Lung (tissue), 12 donors: ENCODE data around the gene ZCCHC9. TPM values are rescaled to one million over a fixed set of nuclear protein-coding genes. Genes with fewer than 3 reads are reported as not detected.

Experiments
- ATAC-seq: fragments of 200-7000 bp; cut with Tn5 transposase; one replicate; pipeline ENCODE4 v1.9.1; 2020; ENCODE audit warnings: moderate number of reproducible peaks; ENCODE audit not compliant: insufficient read depth, low FRiP score
- DNase-seq, 3 donors: peaks; one replicate each; pipeline ENCODE4 v3.0.0-alpha.2; 2013 to 2017
- H3K27ac ChIP-seq, 2 donors: one replicate each; pipeline ENCODE4 v1.5.1; 2013; ENCODE audit warnings: mild to moderate bottlenecking in 2 of 2, moderate library complexity in 2 of 2, control low read depth in 1 of 2, inconsistent platforms in 1 of 2, low read depth in 1 of 2, low read length in 1 of 2
- H3K27me3 ChIP-seq, 3 donors: one replicate each; pipeline ENCODE4 v1.5.1; 2013; ENCODE audit warnings: low read length in 2 of 3; ENCODE audit not compliant: control insufficient read depth in 3 of 3, insufficient read depth in 3 of 3
- H3K36me3 ChIP-seq, 4 donors: one replicate each; pipeline ENCODE4 v1.5.1; 2013; ENCODE audit warnings: low read length in 4 of 4, mild to moderate bottlenecking in 1 of 4, moderate library complexity in 1 of 4; ENCODE audit not compliant: control insufficient read depth in 4 of 4, insufficient read depth in 4 of 4
- H3K4me1 ChIP-seq, 5 donors: one replicate each; pipeline ENCODE4 v1.5.1; 2013; ENCODE audit warnings: low read length in 5 of 5, mild to moderate bottlenecking in 2 of 5, moderate library complexity in 1 of 5; ENCODE audit not compliant: control insufficient read depth in 5 of 5, insufficient read depth in 5 of 5
- H3K4me3 ChIP-seq: one replicate; pipeline ENCODE4 v1.5.1; 2013; ENCODE audit warnings: mild to moderate bottlenecking, control low read depth, moderate library complexity
- H3K9ac ChIP-seq, 2 donors: one replicate each; pipeline ENCODE4 v1.5.1; 2013; ENCODE audit warnings: low read length in 2 of 2, control low read depth in 1 of 2; ENCODE audit not compliant: insufficient read depth in 1 of 2
- H3K9me3 ChIP-seq, 4 donors: one replicate each; pipeline ENCODE4 v1.5.1; 2013; ENCODE audit warnings: low read length in 3 of 4, mild to moderate bottlenecking in 1 of 4, moderate library complexity in 1 of 4; ENCODE audit not compliant: control insufficient read depth in 4 of 4, insufficient read depth in 3 of 4
- WGBS, 2 donors: extraction: QIAGEN DNeasy Blood & Tissue Kit; methylation state at CpG; one replicate each; pipeline ENCODE4 v1.1.7; 2013; 5-methylcytosine and 5-hydroxymethylcytosine counted together
- polyA plus RNA-seq, 2 donors: library from polyadenylated mRNA; stranded (reverse); fragments of 200-250 nt; gene quantifications; one replicate each; pipeline ENCODE4 v1.2.1, GENCODE V29; 2013
- total RNA-seq, 2 donors: library from RNA; depleted of rRNA in 1 of 2; stranded (reverse); fragments of >200 nt in 1 of 2; gene quantifications; one replicate each; pipeline ENCODE4 v1.2.1, GENCODE V29; 2014 to 2021
- TF ChIP-seq, protein P1 (sequence below): IDR thresholded peaks from 2 replicates; pipeline ENCODE4 v1.5.1; 2012; ENCODE audit warnings: mild to moderate bottlenecking; ENCODE audit errors: control extremely low read depth, extremely low read depth
- donor health status: control.
- donor health status: control.
- donor health status: Bipolar disorder and iron deficiency.
- donor health status: healthy.
- donor health status: DM: yes; HTN: yes; CAD: no.

Gene ZCCHC9
- total and polyA plus RNA-seq, 4 donors: 18.0 to 25.8 (median 23.2) TPM

DNA sequence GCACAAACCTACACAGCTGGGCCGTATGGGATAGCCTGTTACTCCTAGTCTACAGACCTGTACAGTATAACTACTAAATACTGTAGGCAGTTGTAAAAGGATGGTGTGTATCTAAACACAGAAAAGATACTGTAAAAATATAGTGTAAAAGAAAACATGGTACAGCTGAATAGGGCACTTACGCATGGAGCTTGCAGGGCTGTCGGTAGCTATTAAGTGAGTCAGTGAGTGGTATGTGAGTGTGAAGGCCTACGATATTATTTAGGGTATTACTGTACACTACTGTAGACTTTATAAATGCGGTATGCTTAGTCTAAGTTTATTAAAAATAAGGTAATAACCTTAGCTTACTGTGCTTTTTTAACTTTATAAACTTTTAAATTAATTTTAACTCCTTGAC, 1.2 kb downstream of the ZCCHC9 start:
- DNase-seq: no peak
- no peaks in the 10 kb centered on the region for H3K27me3 ChIP-seq
- no peak overlapping the region for H3K27ac ChIP-seq
- H3K4me1 ChIP-seq: peaks cover 3 to 24% (median 7%) of the 10 kb centered on the region in 5 donors
- H3K9ac ChIP-seq: peak overlapping the region in 1 of 2 donors; percentile 91
- WGBS, 2 donors: 90 to 96% methylated on average over 5 of the region's 5 CpGs
- peaks cover 0 to 8% (median 2%) of the 10 kb centered on the region in 4 donors for H3K36me3 ChIP-seq
- TF ChIP-seq, protein P1, sequence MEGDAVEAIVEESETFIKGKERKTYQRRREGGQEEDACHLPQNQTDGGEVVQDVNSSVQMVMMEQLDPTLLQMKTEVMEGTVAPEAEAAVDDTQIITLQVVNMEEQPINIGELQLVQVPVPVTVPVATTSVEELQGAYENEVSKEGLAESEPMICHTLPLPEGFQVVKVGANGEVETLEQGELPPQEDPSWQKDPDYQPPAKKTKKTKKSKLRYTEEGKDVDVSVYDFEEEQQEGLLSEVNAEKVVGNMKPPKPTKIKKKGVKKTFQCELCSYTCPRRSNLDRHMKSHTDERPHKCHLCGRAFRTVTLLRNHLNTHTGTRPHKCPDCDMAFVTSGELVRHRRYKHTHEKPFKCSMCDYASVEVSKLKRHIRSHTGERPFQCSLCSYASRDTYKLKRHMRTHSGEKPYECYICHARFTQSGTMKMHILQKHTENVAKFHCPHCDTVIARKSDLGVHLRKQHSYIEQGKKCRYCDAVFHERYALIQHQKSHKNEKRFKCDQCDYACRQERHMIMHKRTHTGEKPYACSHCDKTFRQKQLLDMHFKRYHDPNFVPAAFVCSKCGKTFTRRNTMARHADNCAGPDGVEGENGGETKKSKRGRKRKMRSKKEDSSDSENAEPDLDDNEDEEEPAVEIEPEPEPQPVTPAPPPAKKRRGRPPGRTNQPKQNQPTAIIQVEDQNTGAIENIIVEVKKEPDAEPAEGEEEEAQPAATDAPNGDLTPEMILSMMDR: no peak
- H3K4me3 ChIP-seq: no peak overlapping the region
- ATAC-seq: no peak
- H3K9me3 ChIP-seq: no peaks in the 10 kb centered on the region

DNA sequence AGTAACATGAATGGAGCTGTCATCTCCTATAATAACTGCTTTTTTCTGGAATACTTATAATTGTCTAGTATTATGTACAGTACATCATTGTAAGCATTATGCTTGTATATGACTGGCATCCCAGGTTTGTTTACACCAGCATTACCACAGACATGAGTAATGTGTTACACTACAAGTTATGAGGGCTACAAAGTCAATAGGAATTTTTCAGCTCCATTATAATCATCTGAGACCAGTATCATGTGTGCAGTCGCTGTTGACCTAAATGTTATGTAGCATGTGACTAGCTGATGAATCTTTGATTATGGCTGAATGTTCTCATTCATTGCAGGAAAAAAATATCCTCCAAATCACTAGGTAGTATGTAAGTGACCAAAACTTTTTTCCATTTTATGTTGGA, 2.2 kb downstream of the ZCCHC9 start:
- no peaks in the 10 kb centered on the region for H3K9me3 ChIP-seq
- 98 to 100% methylated on average over 1 of the region's 1 CpG for WGBS, 2 donors
- H3K27ac ChIP-seq: no peak overlapping the region
- peaks cover 0 to 6% (median 2%) of the 10 kb centered on the region in 4 donors for H3K36me3 ChIP-seq
- H3K27me3 ChIP-seq: no peaks in the 10 kb centered on the region
- TF ChIP-seq, protein P1: no peak
- ATAC-seq (no peak), DNase-seq (no peak)
- peaks cover 3 to 24% (median 7%) of the 10 kb centered on the region in 5 donors for H3K4me1 ChIP-seq
- no peak overlapping the region for H3K9ac ChIP-seq
- no peak overlapping the region for H3K4me3 ChIP-seq

DNA sequence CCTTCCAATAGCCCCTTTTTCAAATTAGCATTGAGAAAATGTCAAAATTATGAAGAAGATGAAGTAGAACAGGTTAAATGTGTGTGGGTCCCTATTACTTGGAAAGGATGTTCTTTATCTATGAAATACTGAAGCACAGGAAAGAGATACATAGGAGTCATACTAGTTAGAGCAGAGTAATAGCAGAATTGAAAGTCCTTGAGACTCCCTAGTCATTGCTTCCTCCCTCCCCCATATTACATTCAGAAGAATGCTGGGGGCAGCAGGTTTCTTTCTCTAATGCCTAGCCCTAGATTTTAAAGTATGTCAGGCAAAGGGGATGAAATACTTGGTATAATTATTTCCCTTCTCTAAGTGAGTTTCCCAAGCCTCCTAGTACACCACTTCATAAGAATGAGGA, 4.4 kb downstream of the ZCCHC9 start:
- Histone ChIP-seq H3K27me3 (no peaks in the 10 kb centered on the region), H3K4me1 (peaks cover 0 to 9% (median 2%) of the 10 kb centered on the region in 5 donors), H3K36me3 (peaks cover 2 to 21% (median 7%) of the 10 kb centered on the region in 4 donors), H3K9me3 (no peaks in the 10 kb centered on the region), H3K27ac (no peak overlapping the region), H3K4me3 (no peak overlapping the region), H3K9ac (no peak overlapping the region)
- TF ChIP-seq, protein P1: no peak
- ATAC-seq (no peak), DNase-seq (no peak)

GRCh38 chr5:81308836-81309235, 7.4 kb downstream of the ZCCHC9 start:
- Histone ChIP-seq H3K27ac (no peak overlapping the region), H3K4me1 (no peaks in the 10 kb centered on the region), H3K9ac (no peak overlapping the region), H3K4me3 (no peak overlapping the region), H3K36me3 (peaks cover 7 to 39% (median 17%) of the 10 kb centered on the region in 4 donors), H3K9me3 (no peaks in the 10 kb centered on the region), H3K27me3 (no peaks in the 10 kb centered on the region)
- WGBS, 2 donors: 93 to 98% methylated on average over 2 of the region's 2 CpGs
- ATAC-seq (no peak), DNase-seq (no peak)
- TF ChIP-seq, protein P1: no peak
